ENCODE measurements around the gene OR51E1.
A peak's percentile ranks its signal among the peaks of the same experiment; 100 is the strongest.

OR51E1 gene

DNA sequence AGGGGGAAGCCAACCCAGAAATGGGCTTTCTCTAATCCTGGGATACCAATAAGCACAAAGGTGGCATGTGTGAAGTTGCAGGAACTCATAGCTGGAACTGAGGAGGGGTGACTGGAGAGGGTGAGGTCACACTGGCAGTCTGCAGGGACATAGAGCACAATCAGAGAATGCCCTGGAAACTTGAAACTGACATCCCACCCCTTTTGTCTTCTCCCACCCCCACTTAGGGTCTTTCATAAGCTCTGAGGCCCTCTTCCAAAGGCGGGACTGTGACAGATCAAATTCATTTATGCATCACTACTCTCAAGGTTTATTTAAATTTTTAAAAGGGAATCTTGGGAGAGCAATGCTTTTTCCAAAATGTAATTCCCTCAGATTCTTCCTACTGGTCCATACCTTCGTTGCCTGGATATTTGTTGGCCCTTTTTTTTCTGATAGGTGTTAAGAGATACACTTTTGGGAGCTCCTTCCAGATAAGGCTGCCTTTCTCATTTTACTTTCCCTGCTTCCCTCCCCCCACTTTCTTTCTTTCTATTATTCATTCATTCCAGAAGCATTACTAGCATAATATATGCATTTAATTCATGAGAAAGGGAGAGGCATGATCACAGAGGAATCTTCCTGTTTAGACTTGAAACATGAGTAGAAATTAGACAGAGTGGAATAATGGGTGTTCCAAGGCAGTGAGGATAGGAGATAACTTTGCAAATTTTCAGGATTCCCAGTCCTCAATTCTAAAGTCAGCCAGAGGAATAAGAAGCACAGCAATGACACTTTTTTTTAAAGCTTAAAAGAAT, 39.0 kb downstream of the OR51E1 start:
- peak; percentile 3 for DNase-seq (ENCODE audit: low read depth)
- H3K4me3 ChIP-seq (ENCODE audit: low read depth, low read length), result no peak overlapping the region
- TF ChIP-seq, protein P1, sequence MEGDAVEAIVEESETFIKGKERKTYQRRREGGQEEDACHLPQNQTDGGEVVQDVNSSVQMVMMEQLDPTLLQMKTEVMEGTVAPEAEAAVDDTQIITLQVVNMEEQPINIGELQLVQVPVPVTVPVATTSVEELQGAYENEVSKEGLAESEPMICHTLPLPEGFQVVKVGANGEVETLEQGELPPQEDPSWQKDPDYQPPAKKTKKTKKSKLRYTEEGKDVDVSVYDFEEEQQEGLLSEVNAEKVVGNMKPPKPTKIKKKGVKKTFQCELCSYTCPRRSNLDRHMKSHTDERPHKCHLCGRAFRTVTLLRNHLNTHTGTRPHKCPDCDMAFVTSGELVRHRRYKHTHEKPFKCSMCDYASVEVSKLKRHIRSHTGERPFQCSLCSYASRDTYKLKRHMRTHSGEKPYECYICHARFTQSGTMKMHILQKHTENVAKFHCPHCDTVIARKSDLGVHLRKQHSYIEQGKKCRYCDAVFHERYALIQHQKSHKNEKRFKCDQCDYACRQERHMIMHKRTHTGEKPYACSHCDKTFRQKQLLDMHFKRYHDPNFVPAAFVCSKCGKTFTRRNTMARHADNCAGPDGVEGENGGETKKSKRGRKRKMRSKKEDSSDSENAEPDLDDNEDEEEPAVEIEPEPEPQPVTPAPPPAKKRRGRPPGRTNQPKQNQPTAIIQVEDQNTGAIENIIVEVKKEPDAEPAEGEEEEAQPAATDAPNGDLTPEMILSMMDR (IDR thresholded peaks at IDR 0.05; ENCODE audit: low read depth, low read length, missing control alignments), result no peak
- in situ Hi-C loops (cut with HindIII; ENCODE audit: low sequenced_read_pairs), result no loop called here

DNA sequence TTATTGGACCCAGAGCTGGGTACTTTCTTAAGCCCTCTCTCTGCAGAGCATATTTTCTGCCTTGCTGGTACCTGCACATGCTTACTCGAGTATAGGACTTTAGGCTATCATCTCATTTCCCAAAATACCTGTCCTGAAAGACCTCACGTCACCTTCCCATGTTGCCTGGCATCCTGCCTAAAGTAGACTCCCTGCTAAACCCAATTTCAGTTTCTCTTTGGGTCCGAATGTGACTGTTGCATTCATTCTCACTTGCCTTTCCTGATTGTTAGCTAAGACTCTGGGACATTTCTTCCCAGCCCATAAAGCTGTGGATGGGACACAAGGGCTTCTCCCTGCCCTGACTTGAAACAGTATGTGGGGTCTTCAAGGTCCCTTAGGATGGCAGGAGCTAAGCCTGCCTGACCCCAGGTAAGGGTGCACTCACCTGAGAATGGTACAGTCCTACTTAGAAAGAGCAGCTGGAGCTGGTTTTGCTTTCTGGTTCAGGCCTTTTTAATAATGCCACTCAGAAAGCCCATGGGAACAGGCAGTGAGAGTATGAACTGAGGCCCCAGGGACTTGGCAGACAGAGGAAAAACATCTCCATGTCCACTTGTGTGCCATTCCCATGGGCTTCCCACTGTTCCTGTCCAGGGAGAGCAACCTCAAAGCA, 41.0 kb downstream of the OR51E1 start:
- DNase-seq (ENCODE audit: low read depth), result no peak
- in situ Hi-C loops (cut with HindIII; ENCODE audit: low sequenced_read_pairs), result no loop called here
- TF ChIP-seq, protein P1 (IDR thresholded peaks at IDR 0.05; ENCODE audit: low read depth, low read length, missing control alignments), result no peak
- H3K4me3 ChIP-seq (ENCODE audit: low read depth, low read length), result no peak overlapping the region

DNA sequence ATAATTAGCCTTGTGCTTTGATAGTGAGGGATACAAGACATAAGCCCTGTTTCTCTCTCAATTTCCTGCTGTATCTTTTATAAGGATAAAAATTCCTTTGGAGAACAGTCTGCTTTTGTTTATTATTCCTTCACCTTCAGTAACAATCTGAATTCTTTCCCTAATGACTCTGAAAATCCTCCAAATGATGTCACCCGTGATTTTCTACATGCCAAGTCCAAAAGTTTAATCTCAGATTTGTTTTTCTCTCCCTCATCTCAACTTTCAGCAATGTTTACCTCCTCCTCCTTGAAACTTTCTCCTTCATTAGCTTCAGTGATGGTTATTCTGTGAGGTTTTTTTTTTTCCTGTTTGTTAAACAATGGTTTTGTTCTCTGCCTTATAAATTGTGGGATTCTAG, 51.7 kb downstream of the OR51E1 start:
- TF ChIP-seq, protein P1 (IDR thresholded peaks at IDR 0.05; ENCODE audit: low read depth, low read length, missing control alignments), result no peak
- in situ Hi-C loops (cut with HindIII; ENCODE audit: low sequenced_read_pairs), result no loop called here
- H3K4me3 ChIP-seq (ENCODE audit: low read depth, low read length), result no peak overlapping the region
- DNase-seq (ENCODE audit: low read depth), result no peak

DNA sequence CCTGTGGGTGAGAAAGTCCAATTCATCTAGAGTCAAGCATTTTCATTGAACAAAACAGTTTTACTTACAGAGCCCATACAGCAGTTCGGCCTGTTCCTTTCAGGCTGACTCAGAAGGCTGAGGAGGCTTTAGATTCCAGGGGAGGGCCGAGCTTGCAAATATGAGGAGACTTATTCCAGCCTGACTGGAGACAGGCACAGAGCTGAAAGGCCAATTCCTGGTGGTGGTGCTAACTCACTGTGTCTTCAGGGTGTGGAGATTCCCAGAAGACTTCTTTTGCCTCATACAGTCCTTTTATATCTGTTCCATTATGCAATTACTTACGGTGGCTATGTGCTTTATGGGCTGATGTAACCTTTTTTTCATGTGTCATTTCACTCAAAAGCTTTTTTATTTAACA, 53.8 kb downstream of the OR51E1 start, which contains the start of gene OR51E2:
OR51E2 (minus strand) TSS at position 269 of the 400 bp plus-strand sequence. CDS start 15,142 bp downstream, outside the sequence.
- TF ChIP-seq, protein P1 (IDR thresholded peaks at IDR 0.05; ENCODE audit: low read depth, low read length, missing control alignments), result no peak
- DNase-seq (ENCODE audit: low read depth), result peak; percentile 0
- H3K4me3 ChIP-seq (ENCODE audit: low read depth, low read length), result no peak within 1 kb of the TSS
- in situ Hi-C loops (cut with HindIII; ENCODE audit: low sequenced_read_pairs), result no loop called here

DNA sequence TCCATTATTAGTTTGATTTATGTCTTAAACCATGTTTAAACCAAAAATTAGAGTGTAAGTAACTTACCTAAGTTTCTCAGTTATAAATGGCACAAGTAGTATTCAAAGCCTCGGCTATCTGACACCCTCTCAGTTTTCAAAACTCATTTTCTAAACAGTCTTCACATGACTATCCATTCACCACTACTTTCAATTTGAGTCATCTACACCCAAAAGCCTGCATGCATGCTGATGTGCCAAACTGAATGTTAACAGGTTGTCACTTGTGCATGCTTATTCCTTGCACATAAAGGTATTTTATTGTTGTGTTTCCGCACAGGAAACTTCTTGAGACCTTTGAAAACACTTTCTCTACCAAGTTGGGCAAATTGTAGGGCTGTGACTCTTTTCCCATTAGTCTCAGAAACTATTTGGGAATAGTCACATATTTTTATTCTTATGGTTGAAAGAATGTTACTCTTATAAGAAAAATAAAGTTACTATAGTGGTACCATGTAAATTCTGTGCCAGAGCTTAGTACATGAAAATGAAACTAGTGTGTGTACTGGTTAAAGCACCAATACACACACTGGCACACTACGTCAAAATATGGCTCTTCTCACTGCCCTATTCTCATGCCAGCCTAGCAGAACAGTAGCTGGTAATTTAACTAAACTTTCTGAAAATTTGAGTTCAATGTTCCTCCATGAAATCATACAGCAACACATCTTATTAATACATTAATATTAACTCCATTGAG, 56.1 kb downstream of the OR51E1 start:
- TF ChIP-seq, protein P1 (IDR thresholded peaks at IDR 0.05; ENCODE audit: low read depth, low read length, missing control alignments), result no peak
- DNase-seq (ENCODE audit: low read depth), result no peak
- H3K4me3 ChIP-seq (ENCODE audit: low read depth, low read length), result no peak overlapping the region
- in situ Hi-C loops (cut with HindIII; ENCODE audit: low sequenced_read_pairs), result no loop called here

DNA sequence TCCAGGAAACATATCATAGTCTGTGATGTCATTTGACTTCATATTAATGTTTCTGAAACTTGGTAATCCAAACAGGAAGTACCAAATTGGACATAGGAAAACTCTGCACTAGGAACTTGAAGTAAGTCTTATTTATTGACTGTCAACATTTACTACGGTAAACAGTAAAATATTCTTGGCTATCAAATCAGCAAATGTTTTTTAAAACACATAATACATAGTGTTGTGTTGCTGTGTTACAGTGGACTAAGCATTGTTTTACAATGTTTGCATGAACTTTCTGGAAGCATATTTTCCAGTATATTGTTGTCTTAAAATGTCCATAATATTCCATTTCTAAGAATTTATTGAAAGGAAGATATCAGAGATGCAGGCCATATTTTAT, 56.6 kb downstream of the OR51E1 start:
- in situ Hi-C loops (cut with HindIII; ENCODE audit: low sequenced_read_pairs), result no loop called here
- DNase-seq (ENCODE audit: low read depth), result no peak
- TF ChIP-seq, protein P1 (IDR thresholded peaks at IDR 0.05; ENCODE audit: low read depth, low read length, missing control alignments), result no peak
- H3K4me3 ChIP-seq (ENCODE audit: low read depth, low read length), result no peak overlapping the region
